K562 (cell line): ENCODE measurements around the gene CNBD2. TPM values are rescaled to one million over a fixed set of nuclear protein-coding genes. Genes with fewer than 3 reads are reported as not detected.
A peak's percentile ranks its signal among the peaks of the same experiment; 100 is the strongest.
"Not testable (repeated sequence)": the region's sequence is repeated elsewhere in the genome, so short reads cannot be mapped to it uniquely, and the experiment has no call there.

ENCODE experiments used
- ATAC-seq: fragments of 200-7000 bp; cut with Tn5 transposase; 3 replicates; pipeline ENCODE4 v1.9.1; 2020; ENCODE audit warnings: moderate library complexity
- BruUV-seq: library from RNA; stranded (reverse); fragments of 400-500 nt; replicated peaks from 2 replicates; lab custom pipeline; 2021; lab: Mats Ljungman, UMichigan
- CTCF ChIA-PET: fragments of 300-600 bp; formaldehyde crosslinking; extraction: SDS; loops from one replicate; lab custom pipeline; 2021; ENCODE audit warnings: low intra/inter-chr PET ratio; lab: Yijun Ruan, JAX
- POLR2A ChIA-PET: fragments of 300-600, 350-650 bp; sonication (Branson Sonifier 250); formaldehyde crosslinking; extraction: SDS; loops from one replicate; lab custom pipeline; 2021; ENCODE audit warnings: antibody characterized with exemption, inconsistent platforms; lab: Yijun Ruan, JAX
- DNase-seq, 4 experiments: peaks; one replicate each; pipeline versions ENCODE4 v3.0.0 to v3.0.0-alpha.2; 2011 to 2018; ENCODE audit warnings: low spot score in 3 of 4, mixed read lengths in 3 of 4; ENCODE audit errors: extremely low read depth in 1 of 4
- FAIRE-seq: peaks from 2 replicates; lab custom pipeline; 2011; peaks lifted over from hg19 to GRCh38; lab: Jason Lieb, UNC
- H2AFZ ChIP-seq: 2 replicates; pipeline ENCODE4 v1.6.0; 2011; ENCODE audit warnings: low read depth, low read length, control low read depth, inconsistent platforms
- H3K27ac ChIP-seq: fragments of 200-600 bp; 3 replicates; pipeline ENCODE4 v1.8.0; 2011; ENCODE audit warnings: low read depth, mild to moderate bottlenecking, control low read depth, inconsistent platforms, low read length, moderate library complexity, mixed read lengths; ENCODE audit errors: extremely low read depth
- H3K27me3 ChIP-seq, 2 experiments: fragments of 300-600 bp in 1 of 2; 2 replicates in 1 of 2; 3 replicates in 1 of 2; pipeline versions ENCODE4 v1.6.0 to v1.8.0; 2011; ENCODE audit warnings: inconsistent platforms in 2 of 2, low read length in 2 of 2, mild to moderate bottlenecking in 1 of 2, mixed read lengths in 1 of 2, moderate library complexity in 1 of 2; ENCODE audit not compliant: control insufficient read depth in 2 of 2, insufficient read depth in 2 of 2
- H3K36me3 ChIP-seq: fragments of 300-600 bp; 3 replicates; pipeline ENCODE4 v1.8.0; 2011; ENCODE audit warnings: mild to moderate bottlenecking, low read length, inconsistent platforms; ENCODE audit not compliant: control insufficient read depth, insufficient read depth
- H3K4me1 ChIP-seq, 2 experiments: fragments of 200-600 bp in 1 of 2; replicated peaks in 1 of 2; 2 replicates in 1 of 2; 3 replicates in 1 of 2; pipeline versions ENCODE4 v1.5.1 to v1.8.0; 2011; ENCODE audit warnings: inconsistent platforms in 2 of 2, low read length in 2 of 2, mild to moderate bottlenecking in 1 of 2, mixed read lengths in 1 of 2, moderate library complexity in 1 of 2; ENCODE audit not compliant: control insufficient read depth in 2 of 2, insufficient read depth in 2 of 2
- H3K4me2 ChIP-seq: 2 replicates; pipeline ENCODE4 v1.6.1; 2011; ENCODE audit warnings: low read length, control low read depth, inconsistent platforms, mixed read lengths; ENCODE audit not compliant: insufficient read depth
- H3K4me3 ChIP-seq: fragments of 200-600 bp; sonication (generic), shearing (Covaris generic); 2 replicates; pipeline ENCODE4 v1.5.1; 2016; ENCODE audit warnings: control low read depth, inconsistent platforms
- H3K79me2 ChIP-seq: fragments of 200-600 bp; 3 replicates; pipeline ENCODE4 v1.8.0; 2011; ENCODE audit warnings: low read length, inconsistent platforms; ENCODE audit not compliant: control insufficient read depth, insufficient read depth
- H3K9ac ChIP-seq, 2 experiments: 2 replicates each; pipeline versions ENCODE4 v1.6.0 to v1.6.1; 2011; ENCODE audit warnings: low read depth in 2 of 2, low read length in 2 of 2, control low read depth in 1 of 2, inconsistent platforms in 1 of 2, mild to moderate bottlenecking in 1 of 2, mixed read lengths in 1 of 2; ENCODE audit not compliant: insufficient read depth in 1 of 2
- H3K9me1 ChIP-seq: one replicate; pipeline ENCODE4 v1.6.0; 2011; ENCODE audit warnings: inconsistent platforms, mild to moderate bottlenecking, low read length, moderate library complexity; ENCODE audit not compliant: control insufficient read depth, insufficient read depth
- H3K9me3 ChIP-seq: replicated peaks from 2 replicates; pipeline ENCODE4 v1.5.1; 2011; ENCODE audit warnings: low read depth, low read length, inconsistent platforms; ENCODE audit not compliant: control insufficient read depth, insufficient read depth
- H4K20me1 ChIP-seq: replicated peaks from 2 replicates; pipeline ENCODE4 v1.6.1; 2011; ENCODE audit warnings: low read length, inconsistent platforms, mixed read lengths; ENCODE audit not compliant: control insufficient read depth, insufficient read depth
- ARID1B ChIP-seq: fragments of 450-650 bp; IDR thresholded peaks from 2 replicates; pipeline ENCODE4 v1.6.1; 2016; ENCODE audit warnings: antibody characterized with exemption, mild to moderate bottlenecking, inconsistent platforms
- BHLHE40 ChIP-seq: IDR thresholded peaks from 2 replicates; pipeline ENCODE4 v1.6.1; 2011; ENCODE audit warnings: low read length, improper control_type of control experiment
- C11orf30 ChIP-seq: fragments of 450-650 bp; IDR thresholded peaks from 2 replicates; pipeline ENCODE4 v1.6.1; 2016; ENCODE audit warnings: low read depth, mild to moderate bottlenecking
- CXXC5 ChIP-seq: fragments of 250-450 bp; sonication (Bioruptor Pico); IDR thresholded peaks from 2 replicates; pipeline ENCODE4 v1.8.0; 2022; ENCODE audit warnings: inconsistent platforms, mild to moderate bottlenecking, moderate library complexity
- DACH1 ChIP-seq: fragments of 450-650 bp; IDR thresholded peaks from 2 replicates; pipeline ENCODE4 v1.6.1; 2018; ENCODE audit not compliant: partially characterized antibody
- ETV1 ChIP-seq: fragments of 450-650 bp; conservative IDR thresholded peaks from 2 replicates; pipeline ENCODE4 v1.6.1; 2016; ENCODE audit warnings: missing genetic modification characterization, control low read depth, low read depth, missing compliant biosample characterization
- FOSL1 ChIP-seq: fragments of 200-800 bp; sonication (Bioruptor generic); conservative IDR thresholded peaks from 2 replicates; pipeline ENCODE4 v1.6.1; 2016; ENCODE audit warnings: missing genetic modification characterization, missing compliant biosample characterization
- KDM1A ChIP-seq, 2 experiments: fragments of 450-650 bp; IDR thresholded peaks; 2 replicates each; pipeline ENCODE4 v1.6.1; 2016; ENCODE audit warnings: mild to moderate bottlenecking in 2 of 2
- NR2C2 ChIP-seq, 2 experiments: fragments of 200-800 bp in 1 of 2; sonication (Bioruptor generic) in 1 of 2; sonication (generic) in 1 of 2; formaldehyde crosslinking in 1 of 2; IDR thresholded peaks; 2 replicates each; pipeline versions ENCODE4 v1.6.1 to v1.8.0; 2016 to 2022; ENCODE audit warnings: mild to moderate bottlenecking in 1 of 2, missing compliant biosample characterization in 1 of 2, missing genetic modification characterization in 1 of 2, missing genetic modification reagents in 1 of 2
- PKNOX1 ChIP-seq: fragments of 450-650 bp; IDR thresholded peaks from 2 replicates; pipeline ENCODE4 v1.6.1; 2016
- TAF9B ChIP-seq: fragments of 450-650 bp; IDR thresholded peaks from 2 replicates; pipeline ENCODE4 v1.6.1; 2018; ENCODE audit warnings: mild to moderate bottlenecking; ENCODE audit not compliant: partially characterized antibody
- TOE1 ChIP-seq, 2 experiments: fragments of 450-650 bp in 1 of 2; sonication (generic) in 1 of 2; formaldehyde crosslinking in 1 of 2; IDR thresholded peaks; 2 replicates each; pipeline versions ENCODE4 v1.7.1 to v1.8.0; 2016 to 2022; ENCODE audit warnings: borderline replicate concordance in 2 of 2, mild to moderate bottlenecking in 2 of 2, antibody characterized with exemption in 1 of 2, inconsistent platforms in 1 of 2, low read depth in 1 of 2, missing genetic modification reagents in 1 of 2, moderate library complexity in 1 of 2
- ZNF175 ChIP-seq: fragments of 200-800 bp; sonication (Bioruptor generic); IDR thresholded peaks from 2 replicates; pipeline ENCODE4 v1.6.1; 2016; ENCODE audit warnings: low read depth, mild to moderate bottlenecking, missing genetic modification characterization, missing compliant biosample characterization
- ZNF589 ChIP-seq: fragments of 200-800 bp; sonication (Bioruptor generic); IDR thresholded peaks from 2 replicates; pipeline ENCODE4 v1.6.1; 2016; ENCODE audit warnings: low read depth, missing genetic modification characterization, missing compliant biosample characterization
- WGBS: fragments of 100-300 bp; shearing (Covaris generic); methylation state at CpG from one replicate; pipeline ENCODE4 v1.1.6; 2016; ENCODE audit warnings: low coverage, mixed read lengths; ENCODE audit not compliant: insufficient coverage; ENCODE audit errors: missing lambda C conversion rate; 5-methylcytosine and 5-hydroxymethylcytosine counted together
- in situ Hi-C: fragments of 300-500 bp; cut with MboI; formaldehyde crosslinking; loops from 4 replicates; pipeline ENCODE4 v1.15.0; 2018; ENCODE audit warnings: inconsistent platforms, mixed read lengths
- intact Hi-C: fragments of 100-400 bp; cut with micrococcal nuclease; formaldehyde crosslinking; loops from 2 replicates; pipeline ENCODE4 v1.14.2; 2022
- polyA plus RNA-seq, 8 experiments: library from polyadenylated mRNA; depleted of rRNA in 4 of 8; stranded (reverse) in 5 of 8; unstranded in 3 of 8; fragments of >200 nt; fragmentation: Nextera tagmentation in 2 of 8; fragmentation: Illumina TruSeq in 1 of 8; extraction: Ambion mirVana in 2 of 8; extraction: Trizol in 1 of 8; gene quantifications; 2 replicates each; pipeline versions ENCODE4 v1.2.1 to v1.2.3, GENCODE V29; 2011 to 2014; ENCODE audit warnings: inconsistent platforms in 1 of 8, missing spikeins in 1 of 8
- total RNA-seq, 7 experiments: library from RNA; depleted of rRNA in 6 of 7; stranded (reverse); fragments of >200 nt in 6 of 7; fragmentation: Illumina TruSeq in 2 of 7; extraction: Trizol in 2 of 7; gene quantifications; 2 replicates each; pipeline versions ENCODE4 v1.2.1 to v1.2.3, GENCODE V29; 2011 to 2021; ENCODE audit warnings: low replicate concordance in 1 of 7
- TF ChIP-seq, protein P1 (sequence below): sonication (generic); formaldehyde crosslinking; IDR thresholded peaks from 2 replicates; pipeline ENCODE4 v1.8.0; 2022; ENCODE audit warnings: missing genetic modification reagents, mild to moderate bottlenecking, moderate library complexity, borderline replicate concordance

Gene CNBD2
- total and polyA plus RNA-seq, 9 of the 15 experiments (the other 6 are each of a cell fraction or from before 2014, with no cell fraction given) = 3.2 to 17.5 (median 5.3) TPM

DNA sequence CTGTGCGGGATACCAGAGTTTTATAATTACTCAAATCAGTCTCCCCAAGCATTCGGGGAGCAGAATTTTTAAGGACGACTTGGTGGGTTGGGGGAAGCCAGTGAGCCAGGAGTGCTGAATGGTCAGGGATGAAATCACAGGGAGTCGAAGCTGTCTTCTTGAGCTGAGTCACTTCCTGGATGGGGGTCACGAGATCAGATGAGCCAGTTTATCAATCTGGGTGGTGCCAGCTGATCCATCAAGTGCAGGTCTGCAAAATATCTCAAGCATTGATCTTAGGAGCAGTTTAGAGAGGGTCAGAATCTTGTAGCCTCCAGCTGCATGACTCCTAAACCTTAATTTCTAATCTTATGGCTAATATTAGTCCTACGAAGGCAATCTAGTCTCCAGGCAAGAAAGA is 111.6 kb downstream of the CNBD2 start:
- H3K79me2 ChIP-seq; CTCF ChIA-PET; H3K9me1 ChIP-seq; BruUV-seq; H3K27ac ChIP-seq; H3K4me3 ChIP-seq; H3K27me3 ChIP-seq; FAIRE-seq; intact Hi-C loops; H3K4me2 ChIP-seq; ATAC-seq; in situ Hi-C loops; H2AFZ ChIP-seq; H3K9me3 ChIP-seq; H4K20me1 ChIP-seq; H3K9ac ChIP-seq; H3K36me3 ChIP-seq; TF ChIP-seq TOE1 (CRISPR knock-in tag; IDR thresholded peaks at IDR 0.05; ENCODE audit: borderline replicate concordance, low read depth); NR2C2 (CRISPR knock-in tag; IDR thresholded peaks at IDR 0.05): not testable (repeated sequence)
- H3K4me1 ChIP-seq = peaks cover 2 to 15% of the 10 kb centered on the region in 2 experiments; a peak in 4 of 5 replicates
- DNase-seq = peak in 1 of 4 experiments; percentile 47
- 25% methylated on average over 6 of the region's 6 CpGs for WGBS
- POLR2A ChIA-PET = interaction anchor here (0.7 to 1.4 kb wide), 3 partner anchors 15 to 72 kb away, joined by 3 to 6 read pairs (median 4); no protein-coding TSS in a partner anchor
- peak; percentile 53 for TF ChIP-seq ETV1 (tag)
- TF ChIP-seq PKNOX1 = peak; percentile 29; the same call in 1 of the 2 replicates
- 0 out of 2 replicates have a peak, but pooled peaks have one; percentile 21 for TF ChIP-seq ZNF175 (CRISPR knock-in tag)
- TF ChIP-seq ZNF589 (CRISPR knock-in tag) = peak; percentile 60; the same call in 1 of the 2 replicates
- TF ChIP-seq BHLHE40 = peak; percentile 72
- TF ChIP-seq TAF9B = peak; percentile 26
- peak; percentile 38; the same call in 1 of the 2 replicates for TF ChIP-seq ARID1B
- TF ChIP-seq C11orf30 = 0 out of 2 replicates have a peak, but pooled peaks have one; percentile 27
- 0 out of 2 replicates have a peak, but pooled peaks have one; percentile 11 for TF ChIP-seq CXXC5 (CRISPR knock-in tag)
- peak; percentile 34 to 69; a peak in 3 of 4 replicates for TF ChIP-seq KDM1A (IDR thresholded peaks at IDR 0.05)
- TF ChIP-seq, protein P1, sequence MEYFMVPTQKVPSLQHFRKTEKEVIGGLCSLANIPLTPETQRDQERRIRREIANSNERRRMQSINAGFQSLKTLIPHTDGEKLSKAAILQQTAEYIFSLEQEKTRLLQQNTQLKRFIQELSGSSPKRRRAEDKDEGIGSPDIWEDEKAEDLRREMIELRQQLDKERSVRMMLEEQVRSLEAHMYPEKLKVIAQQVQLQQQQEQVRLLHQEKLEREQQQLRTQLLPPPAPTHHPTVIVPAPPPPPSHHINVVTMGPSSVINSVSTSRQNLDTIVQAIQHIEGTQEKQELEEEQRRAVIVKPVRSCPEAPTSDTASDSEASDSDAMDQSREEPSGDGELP (CRISPR knock-in tag) = peak; percentile 23; the same call in 1 of the 2 replicates
- TF ChIP-seq TOE1 (IDR thresholded peaks at IDR 0.05; ENCODE audit: borderline replicate concordance) = peak; percentile 81
- TF ChIP-seq DACH1 = peak; percentile 78
- TF ChIP-seq NR2C2 (tag; IDR thresholded peaks at IDR 0.05) = peak; percentile 37; the same call in 1 of the 2 replicates
- TF ChIP-seq FOSL1 (tag) = peak; percentile 87
